ENCODE data around the gene SPOCK2.

- TF ChIP-seq RAD21 (IDR thresholded peaks at IDR 0.05; ENCODE audit: low read length) (no peak), CTCF (conservative IDR thresholded peaks at IDR 0.05; ENCODE audit: low read depth, low read length) (no peak), SMC3 (IDR thresholded peaks at IDR 0.05; ENCODE audit: low read depth, low read length) (no peak), BHLHE40 (IDR thresholded peaks at IDR 0.05; ENCODE audit: low read depth, low read length) (peak; percentile 75), MAZ (IDR thresholded peaks at IDR 0.05; ENCODE audit: borderline replicate concordance, low read depth, low read length) (0 out of 2 replicates have a peak, but pooled peaks have one; percentile 21), MXI1 (IDR thresholded peaks at IDR 0.05; ENCODE audit: borderline replicate concordance, low read depth, low read length) (no peak), POLR2A (IDR thresholded peaks at IDR 0.05; ENCODE audit: low read depth, low read length) (0 out of 2 replicates have a peak, but pooled peaks have one; percentile 22)
- TF ChIP-seq, protein P1, sequence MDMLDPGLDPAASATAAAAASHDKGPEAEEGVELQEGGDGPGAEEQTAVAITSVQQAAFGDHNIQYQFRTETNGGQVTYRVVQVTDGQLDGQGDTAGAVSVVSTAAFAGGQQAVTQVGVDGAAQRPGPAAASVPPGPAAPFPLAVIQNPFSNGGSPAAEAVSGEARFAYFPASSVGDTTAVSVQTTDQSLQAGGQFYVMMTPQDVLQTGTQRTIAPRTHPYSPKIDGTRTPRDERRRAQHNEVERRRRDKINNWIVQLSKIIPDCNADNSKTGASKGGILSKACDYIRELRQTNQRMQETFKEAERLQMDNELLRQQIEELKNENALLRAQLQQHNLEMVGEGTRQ (IDR thresholded peaks at IDR 0.05; ENCODE audit: low read depth, low read length): no peak
Measured at GRCh38 chr10:72097448-72098300, 9.3 kb upstream of the SPOCK2 start.
